GM10266 (cell line): ENCODE measurements around the gene STAMBPL1.

ENCODE experiments used
- DNase-seq: peaks from one replicate; pipeline ENCODE4 v3.0.0; 2012; ENCODE audit errors: extremely low spot score
- CTCF ChIP-seq: IDR thresholded peaks from 2 replicates; pipeline ENCODE4 v1.5.1; 2012; ENCODE audit warnings: mild to moderate bottlenecking, low read depth; ENCODE audit not compliant: control insufficient read depth, insufficient read depth; ENCODE audit errors: missing control alignments

The STAMBPL1 gene

DNA sequence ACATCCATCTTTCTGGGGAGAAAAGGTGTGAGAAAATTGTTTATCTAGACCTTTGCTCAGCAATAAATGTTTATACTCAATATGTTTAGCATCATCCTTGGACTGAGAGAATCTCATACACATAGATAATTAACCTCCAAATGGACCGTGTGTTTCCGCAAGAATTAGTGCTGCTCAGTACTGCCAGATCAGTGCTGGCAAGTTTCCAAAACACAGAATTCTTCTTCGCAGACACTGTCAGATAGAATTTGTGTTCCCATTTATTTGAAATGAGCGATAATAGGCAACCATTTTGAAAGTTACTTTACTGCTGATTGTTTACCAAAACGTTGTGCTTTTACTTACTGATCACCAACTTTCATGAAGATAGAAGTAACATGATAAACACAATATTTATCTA lies 33.7 kb downstream of the STAMBPL1 start:
- no peak for TF ChIP-seq CTCF
- no peak for DNase-seq

GRCh38 chr10:88915781-88916180 lies 35.7 kb downstream of the STAMBPL1 start:
- DNase-seq = no peak
- no peak for TF ChIP-seq CTCF

GRCh38 chr10:88916231-88916630 lies 36.2 kb downstream of the STAMBPL1 start:
- no peak for TF ChIP-seq CTCF

GRCh38 chr10:88916986-88917385 lies 36.9 kb downstream of the STAMBPL1 start:
- DNase-seq = no peak
- TF ChIP-seq CTCF = no peak

More at GRCh38 chr10:88916231-88916630, 36.2 kb downstream of the STAMBPL1 start:
- no peak for DNase-seq

GRCh38 chr10:88918191-88918905 lies 38.3 kb downstream of the STAMBPL1 start:
- no peak for DNase-seq
- TF ChIP-seq CTCF = no peak

DNA sequence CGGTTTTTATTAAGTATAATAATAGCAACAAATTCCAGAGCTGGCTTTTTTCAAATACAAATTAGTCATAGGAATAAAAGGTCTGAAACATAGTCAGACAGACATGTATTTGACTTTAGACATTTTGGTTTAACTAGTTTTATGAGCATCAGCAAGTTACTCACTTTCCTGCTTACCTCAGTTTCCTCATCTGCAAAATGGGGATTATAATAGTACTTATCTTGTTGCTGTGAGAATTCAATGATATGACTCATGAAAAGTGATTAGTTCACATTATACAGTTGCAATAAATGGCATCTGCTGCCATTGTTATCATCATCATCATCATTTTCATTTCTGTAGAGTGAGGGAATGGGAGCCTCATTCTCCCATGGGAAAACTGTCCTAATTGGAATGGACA lies 39.0 kb downstream of the STAMBPL1 start:
- TF ChIP-seq CTCF = no peak
- DNase-seq = no peak

GRCh38 chr10:88920198-88920597 lies 40.2 kb downstream of the STAMBPL1 start:
- no peak for DNase-seq
- no peak for TF ChIP-seq CTCF
